GM23338 (cell line): Measurements from ENCODE around the gene DHRS2. TPM values are rescaled to one million over a fixed set of nuclear protein-coding genes. Genes with fewer than 3 reads are reported as not detected.

Experiments used
- ATAC-seq: fragments of 200-7000 bp; cut with Tn5 transposase; 3 replicates; pipeline ENCODE4 v1.9.1; 2020
- DNase-seq: peaks from one replicate; pipeline ENCODE4 v3.0.0-alpha.2; 2015; ENCODE audit warnings: low spot score
- H2AFZ ChIP-seq: fragments of 200-600 bp; sonication (generic); 2 replicates; pipeline ENCODE4 v1.8.0; 2016; ENCODE audit warnings: antibody characterized with exemption, mild to moderate bottlenecking, moderate library complexity
- H3F3A ChIP-seq: fragments of 200-600 bp; sonication (generic); replicated peaks from 2 replicates; pipeline ENCODE4 v1.8.0; 2017; ENCODE audit warnings: antibody characterized with exemption, mixed run types, low read depth
- H3K27ac ChIP-seq: fragments of 200-600 bp; sonication (generic); 2 replicates; pipeline ENCODE4 v1.6.1; 2016; ENCODE audit warnings: low read depth
- H3K27me3 ChIP-seq: fragments of 200-600 bp; sonication (generic); 2 replicates; pipeline ENCODE4 v1.8.0; 2016; ENCODE audit warnings: mild to moderate bottlenecking, mixed run types, moderate library complexity; ENCODE audit not compliant: insufficient read depth
- H3K36me3 ChIP-seq: fragments of 200-600 bp; sonication (generic); 2 replicates; pipeline ENCODE4 v1.8.0; 2016; ENCODE audit warnings: mild to moderate bottlenecking; ENCODE audit not compliant: insufficient read depth
- H3K4me1 ChIP-seq: fragments of 200-600 bp; sonication (generic); 2 replicates; pipeline ENCODE4 v1.8.0; 2016; ENCODE audit warnings: mild to moderate bottlenecking, moderate library complexity; ENCODE audit not compliant: insufficient read depth
- H3K4me2 ChIP-seq: fragments of 200-600 bp; sonication (generic); 2 replicates; pipeline ENCODE4 v1.7.1; 2017; ENCODE audit warnings: mixed run types
- H3K4me3 ChIP-seq: fragments of 200-600 bp; sonication (generic); 2 replicates; pipeline ENCODE4 v1.6.1; 2016; ENCODE audit warnings: mixed run types
- H3K79me2 ChIP-seq: fragments of 200-600 bp; sonication (generic); replicated peaks from 2 replicates; pipeline ENCODE4 v1.8.0; 2017; ENCODE audit warnings: mild to moderate bottlenecking; ENCODE audit not compliant: insufficient read depth
- H3K9me2 ChIP-seq: fragments of 200-600 bp; sonication (generic); 2 replicates; pipeline ENCODE4 v1.8.0; 2017; ENCODE audit not compliant: insufficient read depth
- H4K20me1 ChIP-seq: fragments of 200-600 bp; sonication (generic); replicated peaks from 2 replicates; pipeline ENCODE4 v1.8.0; 2017; ENCODE audit warnings: mild to moderate bottlenecking; ENCODE audit not compliant: insufficient read depth
- H3K27ac Mint-ChIP-seq: 2 replicates; pipeline ENCODE4 v1.8.0; 2020; ENCODE audit warnings: inconsistent platforms, mild to moderate bottlenecking, moderate library complexity, mixed read lengths
- H3K27me3 Mint-ChIP-seq: 3 replicates; pipeline ENCODE4 v1.8.0; 2022; ENCODE audit warnings: low read depth, mild to moderate bottlenecking, moderate library complexity, mixed read lengths, inconsistent platforms; ENCODE audit not compliant: insufficient read depth, poor library complexity
- H3K36me3 Mint-ChIP-seq: 3 replicates; pipeline ENCODE4 v1.8.0; 2021; ENCODE audit warnings: low read depth, mild to moderate bottlenecking, inconsistent platforms, moderate library complexity, mixed read lengths
- H3K4me1 Mint-ChIP-seq: 3 replicates; pipeline ENCODE4 v1.8.0; 2020; ENCODE audit warnings: mild to moderate bottlenecking, inconsistent platforms, mixed read lengths
- H3K4me3 Mint-ChIP-seq: 3 replicates; pipeline ENCODE4 v1.8.0; 2021; ENCODE audit warnings: moderate library complexity, mild to moderate bottlenecking, inconsistent platforms, mixed read lengths
- H3K9me3 Mint-ChIP-seq: 3 replicates; pipeline ENCODE4 v1.8.0; 2020; ENCODE audit warnings: moderate library complexity, mild to moderate bottlenecking, inconsistent platforms, mixed read lengths
- CREB1 ChIP-seq: fragments of 250-450 bp; sonication (Bioruptor Pico); IDR thresholded peaks from 2 replicates; pipeline ENCODE4 v1.5.0; 2020; ENCODE audit warnings: low read depth, mild to moderate bottlenecking, moderate library complexity
- EZH2 ChIP-seq: fragments of 200-600 bp; sonication (generic); IDR thresholded peaks from one replicate; pipeline ENCODE4 v1.8.0; 2017; ENCODE audit warnings: antibody characterized with exemption, mild to moderate bottlenecking, low read depth; ENCODE audit not compliant: unreplicated experiment
- EZH2phosphoT487 ChIP-seq: fragments of 200-600 bp; sonication (generic); IDR thresholded peaks from one replicate; pipeline ENCODE4 v1.8.1; 2018; ENCODE audit warnings: antibody characterized with exemption; ENCODE audit not compliant: unreplicated experiment
- JUNB ChIP-seq: IDR thresholded peaks from one replicate; pipeline ENCODE4 v1.6.1; 2016; ENCODE audit warnings: antibody characterized with exemption; ENCODE audit not compliant: unreplicated experiment
- NANOG ChIP-seq: IDR thresholded peaks from 2 replicates; pipeline ENCODE4 v1.6.1; 2016; ENCODE audit warnings: antibody characterized with exemption, borderline replicate concordance
- POLR2AphosphoS5 ChIP-seq: IDR thresholded peaks from 2 replicates; pipeline ENCODE4 v1.6.1; 2016; ENCODE audit warnings: antibody characterized with exemption, low read depth
- REST ChIP-seq: IDR thresholded peaks from one replicate; pipeline ENCODE4 v1.6.1; 2018; ENCODE audit warnings: antibody characterized with exemption; ENCODE audit not compliant: unreplicated experiment
- STAT1 ChIP-seq: IDR thresholded peaks from one replicate; pipeline ENCODE4 v1.6.1; 2016; ENCODE audit warnings: antibody characterized with exemption; ENCODE audit not compliant: unreplicated experiment
- ZNF114 ChIP-seq: fragments of 250-450 bp; sonication (Bioruptor Pico); IDR thresholded peaks from 2 replicates; pipeline ENCODE4 v1.5.0; 2020; ENCODE audit warnings: mild to moderate bottlenecking, moderate library complexity
- ZNF331 ChIP-seq: fragments of 250-450 bp; sonication (Bioruptor Pico); IDR thresholded peaks from 2 replicates; pipeline ENCODE4 v1.5.0; 2020; ENCODE audit warnings: low read depth, mild to moderate bottlenecking, moderate library complexity
- polyA plus RNA-seq: library from polyadenylated mRNA; unstranded; fragments of >200 nt; fragmentation: Nextera tagmentation; extraction: Ambion mirVana; gene quantifications from 2 replicates; pipeline ENCODE4 v1.2.1, GENCODE V29; 2016
- total RNA-seq: library from RNA; depleted of rRNA; stranded (reverse); fragments of >200 nt; shearing (Covaris generic); gene quantifications from 2 replicates; pipeline ENCODE4 v1.2.3, GENCODE V29; 2014
- TF ChIP-seq, protein P1 (sequence below), 2 experiments: fragments of 200-600 bp in 1 of 2; sonication (generic) in 1 of 2; conservative IDR thresholded peaks; 2 replicates each; pipeline versions ENCODE4 v1.5.1 to v1.6.1; 2016 to 2017; ENCODE audit warnings: antibody characterized with exemption in 2 of 2, low read depth in 2 of 2, mild to moderate bottlenecking in 2 of 2, moderate library complexity in 1 of 2
- TF ChIP-seq, protein P2 (sequence below): fragments of 250-450 bp; sonication (Bioruptor Pico); IDR thresholded peaks from 2 replicates; pipeline ENCODE4 v1.5.0; 2020; ENCODE audit warnings: mild to moderate bottlenecking, moderate library complexity
- TF ChIP-seq, protein P3 (sequence below): IDR thresholded peaks from 2 replicates; pipeline ENCODE4 v1.6.1; 2016; ENCODE audit warnings: antibody characterized with exemption

The DHRS2 gene
- total and polyA plus RNA-seq, 2 experiments from 2014 or later: 0.42 to 0.48 TPM

GRCh38 chr14:23620177-23620702 is 15.9 kb upstream of the DHRS2 start:
- H3K4me1 Mint-ChIP-seq: no peaks in the 10 kb centered on the region
- H3K4me3 Mint-ChIP-seq: no peak overlapping the region
- H3K27ac Mint-ChIP-seq: no peak overlapping the region
- TF ChIP-seq ZNF331 (CRISPR knock-in tag) (no peak), CREB1 (CRISPR knock-in tag) (no peak), EZH2 (no peak), STAT1 (no peak), JUNB (no peak), REST (no peak), POLR2AphosphoS5 (no peak), NANOG (no peak), ZNF114 (CRISPR knock-in tag) (no peak), EZH2phosphoT487 (no peak)
- TF ChIP-seq, protein P1, sequence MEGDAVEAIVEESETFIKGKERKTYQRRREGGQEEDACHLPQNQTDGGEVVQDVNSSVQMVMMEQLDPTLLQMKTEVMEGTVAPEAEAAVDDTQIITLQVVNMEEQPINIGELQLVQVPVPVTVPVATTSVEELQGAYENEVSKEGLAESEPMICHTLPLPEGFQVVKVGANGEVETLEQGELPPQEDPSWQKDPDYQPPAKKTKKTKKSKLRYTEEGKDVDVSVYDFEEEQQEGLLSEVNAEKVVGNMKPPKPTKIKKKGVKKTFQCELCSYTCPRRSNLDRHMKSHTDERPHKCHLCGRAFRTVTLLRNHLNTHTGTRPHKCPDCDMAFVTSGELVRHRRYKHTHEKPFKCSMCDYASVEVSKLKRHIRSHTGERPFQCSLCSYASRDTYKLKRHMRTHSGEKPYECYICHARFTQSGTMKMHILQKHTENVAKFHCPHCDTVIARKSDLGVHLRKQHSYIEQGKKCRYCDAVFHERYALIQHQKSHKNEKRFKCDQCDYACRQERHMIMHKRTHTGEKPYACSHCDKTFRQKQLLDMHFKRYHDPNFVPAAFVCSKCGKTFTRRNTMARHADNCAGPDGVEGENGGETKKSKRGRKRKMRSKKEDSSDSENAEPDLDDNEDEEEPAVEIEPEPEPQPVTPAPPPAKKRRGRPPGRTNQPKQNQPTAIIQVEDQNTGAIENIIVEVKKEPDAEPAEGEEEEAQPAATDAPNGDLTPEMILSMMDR (conservative IDR thresholded peaks at IDR 0.05; ENCODE audit: low read depth in 2 of 2): no peak
- TF ChIP-seq, protein P2, sequence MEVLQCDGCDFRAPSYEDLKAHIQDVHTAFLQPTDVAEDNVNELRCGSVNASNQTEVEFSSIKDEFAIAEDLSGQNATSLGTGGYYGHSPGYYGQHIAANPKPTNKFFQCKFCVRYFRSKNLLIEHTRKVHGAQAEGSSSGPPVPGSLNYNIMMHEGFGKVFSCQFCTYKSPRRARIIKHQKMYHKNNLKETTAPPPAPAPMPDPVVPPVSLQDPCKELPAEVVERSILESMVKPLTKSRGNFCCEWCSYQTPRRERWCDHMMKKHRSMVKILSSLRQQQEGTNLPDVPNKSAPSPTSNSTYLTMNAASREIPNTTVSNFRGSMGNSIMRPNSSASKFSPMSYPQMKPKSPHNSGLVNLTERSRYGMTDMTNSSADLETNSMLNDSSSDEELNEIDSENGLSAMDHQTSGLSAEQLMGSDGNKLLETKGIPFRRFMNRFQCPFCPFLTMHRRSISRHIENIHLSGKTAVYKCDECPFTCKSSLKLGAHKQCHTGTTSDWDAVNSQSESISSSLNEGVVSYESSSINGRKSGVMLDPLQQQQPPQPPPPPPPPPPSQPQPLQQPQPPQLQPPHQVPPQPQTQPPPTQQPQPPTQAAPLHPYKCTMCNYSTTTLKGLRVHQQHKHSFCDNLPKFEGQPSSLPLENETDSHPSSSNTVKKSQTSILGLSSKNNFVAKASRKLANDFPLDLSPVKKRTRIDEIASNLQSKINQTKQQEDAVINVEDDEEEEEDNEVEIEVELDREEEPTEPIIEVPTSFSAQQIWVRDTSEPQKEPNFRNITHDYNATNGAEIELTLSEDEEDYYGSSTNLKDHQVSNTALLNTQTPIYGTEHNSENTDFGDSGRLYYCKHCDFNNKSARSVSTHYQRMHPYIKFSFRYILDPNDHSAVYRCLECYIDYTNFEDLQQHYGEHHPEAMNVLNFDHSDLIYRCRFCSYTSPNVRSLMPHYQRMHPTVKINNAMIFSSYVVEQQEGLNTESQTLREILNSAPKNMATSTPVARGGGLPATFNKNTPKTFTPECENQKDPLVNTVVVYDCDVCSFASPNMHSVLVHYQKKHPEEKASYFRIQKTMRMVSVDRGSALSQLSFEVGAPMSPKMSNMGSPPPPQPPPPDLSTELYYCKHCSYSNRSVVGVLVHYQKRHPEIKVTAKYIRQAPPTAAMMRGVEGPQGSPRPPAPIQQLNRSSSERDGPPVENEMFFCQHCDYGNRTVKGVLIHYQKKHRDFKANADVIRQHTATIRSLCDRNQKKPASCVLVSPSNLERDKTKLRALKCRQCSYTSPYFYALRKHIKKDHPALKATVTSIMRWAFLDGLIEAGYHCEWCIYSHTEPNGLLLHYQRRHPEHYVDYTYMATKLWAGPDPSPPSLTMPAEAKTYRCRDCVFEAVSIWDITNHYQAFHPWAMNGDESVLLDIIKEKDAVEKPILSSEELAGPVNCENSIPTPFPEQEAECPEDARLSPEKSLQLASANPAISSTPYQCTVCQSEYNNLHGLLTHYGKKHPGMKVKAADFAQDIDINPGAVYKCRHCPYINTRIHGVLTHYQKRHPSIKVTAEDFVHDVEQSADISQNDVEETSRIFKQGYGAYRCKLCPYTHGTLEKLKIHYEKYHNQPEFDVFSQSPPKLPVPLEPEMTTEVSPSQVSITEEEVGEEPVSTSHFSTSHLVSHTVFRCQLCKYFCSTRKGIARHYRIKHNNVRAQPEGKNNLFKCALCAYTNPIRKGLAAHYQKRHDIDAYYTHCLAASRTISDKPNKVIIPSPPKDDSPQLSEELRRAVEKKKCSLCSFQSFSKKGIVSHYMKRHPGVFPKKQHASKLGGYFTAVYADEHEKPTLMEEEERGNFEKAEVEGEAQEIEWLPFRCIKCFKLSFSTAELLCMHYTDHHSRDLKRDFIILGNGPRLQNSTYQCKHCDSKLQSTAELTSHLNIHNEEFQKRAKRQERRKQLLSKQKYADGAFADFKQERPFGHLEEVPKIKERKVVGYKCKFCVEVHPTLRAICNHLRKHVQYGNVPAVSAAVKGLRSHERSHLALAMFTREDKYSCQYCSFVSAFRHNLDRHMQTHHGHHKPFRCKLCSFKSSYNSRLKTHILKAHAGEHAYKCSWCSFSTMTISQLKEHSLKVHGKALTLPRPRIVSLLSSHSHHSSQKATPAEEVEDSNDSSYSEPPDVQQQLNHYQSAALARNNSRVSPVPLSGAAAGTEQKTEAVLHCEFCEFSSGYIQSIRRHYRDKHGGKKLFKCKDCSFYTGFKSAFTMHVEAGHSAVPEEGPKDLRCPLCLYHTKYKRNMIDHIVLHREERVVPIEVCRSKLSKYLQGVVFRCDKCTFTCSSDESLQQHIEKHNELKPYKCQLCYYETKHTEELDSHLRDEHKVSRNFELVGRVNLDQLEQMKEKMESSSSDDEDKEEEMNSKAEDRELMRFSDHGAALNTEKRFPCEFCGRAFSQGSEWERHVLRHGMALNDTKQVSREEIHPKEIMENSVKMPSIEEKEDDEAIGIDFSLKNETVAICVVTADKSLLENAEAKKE: no peak
- TF ChIP-seq, protein P3, sequence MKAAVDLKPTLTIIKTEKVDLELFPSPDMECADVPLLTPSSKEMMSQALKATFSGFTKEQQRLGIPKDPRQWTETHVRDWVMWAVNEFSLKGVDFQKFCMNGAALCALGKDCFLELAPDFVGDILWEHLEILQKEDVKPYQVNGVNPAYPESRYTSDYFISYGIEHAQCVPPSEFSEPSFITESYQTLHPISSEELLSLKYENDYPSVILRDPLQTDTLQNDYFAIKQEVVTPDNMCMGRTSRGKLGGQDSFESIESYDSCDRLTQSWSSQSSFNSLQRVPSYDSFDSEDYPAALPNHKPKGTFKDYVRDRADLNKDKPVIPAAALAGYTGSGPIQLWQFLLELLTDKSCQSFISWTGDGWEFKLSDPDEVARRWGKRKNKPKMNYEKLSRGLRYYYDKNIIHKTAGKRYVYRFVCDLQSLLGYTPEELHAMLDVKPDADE: no peak
- peaks cover 7% of the 10 kb centered on the region for H3K27me3 Mint-ChIP-seq
- Histone ChIP-seq H4K20me1 (no peaks in the 10 kb centered on the region), H3K27me3 (no peaks in the 10 kb centered on the region), H3K4me2 (no peak overlapping the region), H3K79me2 (no peaks in the 10 kb centered on the region), H3K4me1 (no peaks in the 10 kb centered on the region), H3K27ac (no peak overlapping the region), H3K36me3 (no peaks in the 10 kb centered on the region), H3K4me3 (no peak overlapping the region), H2AFZ (no peak overlapping the region), H3K9me2 (0 out of 2 replicates have a peak, but pooled peaks cover 3% of the 10 kb centered on the region), H3F3A (no peaks in the 10 kb centered on the region)
- H3K36me3 Mint-ChIP-seq: peaks cover 13% of the 10 kb centered on the region
- H3K9me3 Mint-ChIP-seq: peaks cover 35% of the 10 kb centered on the region
- no peak for DNase-seq
- ATAC-seq: no peak
